HepG2 (cell line): ENCODE measurements around the gene SLC23A2.

Experiments
- CEBPG ChIP-seq: IDR thresholded peaks from 2 replicates; pipeline ENCODE4 v1.6.1; 2016
- CTCF ChIP-seq: sonication (generic); formaldehyde crosslinking; IDR thresholded peaks from 2 replicates; pipeline ENCODE4 v1.5.0; 2020; ENCODE audit warnings: mild to moderate bottlenecking, missing genetic modification reagents, moderate library complexity
- FOSL2 ChIP-seq: sonication (generic); formaldehyde crosslinking; IDR thresholded peaks from 2 replicates; pipeline ENCODE4 v1.4.0; 2020; ENCODE audit warnings: missing genetic modification reagents
- PRDM10 ChIP-seq: sonication (generic); formaldehyde crosslinking; IDR thresholded peaks from 2 replicates; pipeline ENCODE4 v1.4.0; 2020; ENCODE audit warnings: low read depth, missing genetic modification reagents
- PRDM15 ChIP-seq: sonication (generic); formaldehyde crosslinking; IDR thresholded peaks from 2 replicates; pipeline ENCODE4 v1.4.0; 2020; ENCODE audit warnings: missing genetic modification reagents
- ZNF263 ChIP-seq: sonication (generic); formaldehyde crosslinking; IDR thresholded peaks from 2 replicates; pipeline ENCODE4 v1.4.0; 2020; ENCODE audit warnings: missing genetic modification reagents

- no peak for TF ChIP-seq PRDM15 (CRISPR knock-in tag)
- TF ChIP-seq CEBPG (CRISPR knock-in tag), result peak; percentile 100
- TF ChIP-seq PRDM10 (CRISPR knock-in tag), result peak; percentile 94
- 0 out of 2 replicates have a peak, but pooled peaks have one; percentile 17 for TF ChIP-seq CTCF (CRISPR knock-in tag)
- TF ChIP-seq ZNF263 (CRISPR knock-in tag), result no peak
- TF ChIP-seq FOSL2, result peak; percentile 91
These were observed 39.6 kb downstream of the SLC23A2 start for GRCh38 chr20:4961746-4962145.
